Measurements from ENCODE around the gene PCSK5.

DNA sequence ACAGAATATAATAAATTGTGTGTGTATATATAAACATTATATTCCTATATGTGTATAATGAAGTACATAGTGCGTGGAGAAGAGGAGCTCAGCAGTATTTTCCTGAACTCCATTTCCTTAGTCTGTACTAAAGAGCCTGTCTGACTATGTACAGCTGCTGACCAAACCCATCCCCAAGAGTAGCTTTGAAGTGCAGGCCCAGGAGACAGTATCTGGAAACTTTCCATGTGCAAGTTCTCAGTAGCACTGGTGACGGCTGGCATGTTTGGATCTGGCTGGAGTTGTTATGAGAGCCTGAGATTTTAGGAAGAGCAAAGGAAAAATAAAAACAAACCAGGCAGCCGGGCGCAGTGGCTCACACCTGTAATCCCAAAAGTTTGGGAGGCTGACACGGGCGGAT, 259.5 kb downstream of the PCSK5 start:
- no peak for TF ChIP-seq POLR2A (IDR thresholded peaks at IDR 0.05; ENCODE audit: control extremely low read depth in 1 of 2, low read depth in 2 of 2, low read length in 2 of 2)
- TF ChIP-seq, protein P1, sequence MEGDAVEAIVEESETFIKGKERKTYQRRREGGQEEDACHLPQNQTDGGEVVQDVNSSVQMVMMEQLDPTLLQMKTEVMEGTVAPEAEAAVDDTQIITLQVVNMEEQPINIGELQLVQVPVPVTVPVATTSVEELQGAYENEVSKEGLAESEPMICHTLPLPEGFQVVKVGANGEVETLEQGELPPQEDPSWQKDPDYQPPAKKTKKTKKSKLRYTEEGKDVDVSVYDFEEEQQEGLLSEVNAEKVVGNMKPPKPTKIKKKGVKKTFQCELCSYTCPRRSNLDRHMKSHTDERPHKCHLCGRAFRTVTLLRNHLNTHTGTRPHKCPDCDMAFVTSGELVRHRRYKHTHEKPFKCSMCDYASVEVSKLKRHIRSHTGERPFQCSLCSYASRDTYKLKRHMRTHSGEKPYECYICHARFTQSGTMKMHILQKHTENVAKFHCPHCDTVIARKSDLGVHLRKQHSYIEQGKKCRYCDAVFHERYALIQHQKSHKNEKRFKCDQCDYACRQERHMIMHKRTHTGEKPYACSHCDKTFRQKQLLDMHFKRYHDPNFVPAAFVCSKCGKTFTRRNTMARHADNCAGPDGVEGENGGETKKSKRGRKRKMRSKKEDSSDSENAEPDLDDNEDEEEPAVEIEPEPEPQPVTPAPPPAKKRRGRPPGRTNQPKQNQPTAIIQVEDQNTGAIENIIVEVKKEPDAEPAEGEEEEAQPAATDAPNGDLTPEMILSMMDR (IDR thresholded peaks at IDR 0.05; ENCODE audit: control extremely low read depth in 1 of 3, insufficient read depth in 1 of 3, low read depth in 1 of 3, low read length in 3 of 3): no peak
- no peak for TF ChIP-seq JUN (IDR thresholded peaks at IDR 0.05; ENCODE audit: low read depth, low read length)
- TF ChIP-seq SRF (IDR thresholded peaks at IDR 0.05; ENCODE audit: low read depth, low read length): no peak
- TF ChIP-seq SP1 (IDR thresholded peaks at IDR 0.05; ENCODE audit: low read depth, low read length): no peak
- no peak for TF ChIP-seq EP300 (IDR thresholded peaks at IDR 0.05; ENCODE audit: borderline replicate concordance in 1 of 2, low read depth in 2 of 2, low read length in 2 of 2)
